DMS 273 (cell line): ENCODE results near the gene WDR72.
A peak's percentile ranks its signal among the peaks of the same experiment; 100 is the strongest.

Source experiments
- DNase-seq: peaks from one replicate; lab custom pipeline; 2025; ENCODE audit not compliant: unreplicated experiment; lab: John Stamatoyannopoulos, UW

WDR72 gene

GRCh38 chr15:53536479-53537120 is 222.9 kb downstream of the WDR72 start:
- DNase-seq, result no peak

- DNase-seq, result no peak
Observed at GRCh38 chr15:53535886-53536285, 223.6 kb downstream of the WDR72 start.

GRCh38 chr15:53534105-53534839 is 225.2 kb downstream of the WDR72 start:
- DNase-seq, result no peak

GRCh38 chr15:53530761-53531160 is 228.7 kb downstream of the WDR72 start:
- DNase-seq, result no peak

- DNase-seq, result peak; percentile 1
Observed at GRCh38 chr15:53527996-53528395, 231.5 kb downstream of the WDR72 start.

GRCh38 chr15:53525894-53526293 is 233.6 kb downstream of the WDR72 start:
- DNase-seq, result no peak

GRCh38 chr15:53522991-53523390 is 236.5 kb downstream of the WDR72 start:
- DNase-seq, result peak; percentile 15

- no peak for DNase-seq
Observed at GRCh38 chr15:53520996-53521395, 238.5 kb downstream of the WDR72 start.

GRCh38 chr15:53513431-53513830 is 246.0 kb downstream of the WDR72 start:
- no peak for DNase-seq

- peak; percentile 0 for DNase-seq
Observed at GRCh38 chr15:53512029-53512428, 247.4 kb downstream of the WDR72 start.

GRCh38 chr15:53511175-53511574 is 248.3 kb downstream of the WDR72 start:
- no peak for DNase-seq

- no peak for DNase-seq
Observed at GRCh38 chr15:53506370-53506769, 253.1 kb downstream of the WDR72 start.

GRCh38 chr15:53498996-53499395 is 260.5 kb downstream of the WDR72 start:
- no peak for DNase-seq

GRCh38 chr15:53490341-53490740 is 269.1 kb downstream of the WDR72 start:
- DNase-seq, result no peak

- no peak for DNase-seq
Observed at GRCh38 chr15:53482055-53482454, 277.4 kb downstream of the WDR72 start.

- no peak for DNase-seq
Observed at GRCh38 chr15:53477981-53478766, 281.3 kb downstream of the WDR72 start.

GRCh38 chr15:53473886-53474285 is 285.6 kb downstream of the WDR72 start:
- DNase-seq, result no peak

- DNase-seq, result no peak
Observed at GRCh38 chr15:53473435-53473834, 286.0 kb downstream of the WDR72 start.

- no peak for DNase-seq
Observed at GRCh38 chr15:53472883-53473282, 286.6 kb downstream of the WDR72 start.

GRCh38 chr15:53472210-53472609 is 287.3 kb downstream of the WDR72 start:
- DNase-seq, result no peak

GRCh38 chr15:53470743-53471142 is 288.7 kb downstream of the WDR72 start:
- DNase-seq, result no peak

- DNase-seq, result no peak
Observed at GRCh38 chr15:53469422-53469821, 290.0 kb downstream of the WDR72 start.
